Fibroblast of skin of right biceps (primary cell): ENCODE measurements around the gene KAT5.
"Not testable (repeated sequence)": the region's sequence is repeated elsewhere in the genome, so short reads cannot be mapped to it uniquely, and the experiment has no call there.

Experiments used
- DNase-seq: peaks from one replicate; pipeline ENCODE4 v3.0.0-alpha.2; 2013

KAT5 gene

DNA sequence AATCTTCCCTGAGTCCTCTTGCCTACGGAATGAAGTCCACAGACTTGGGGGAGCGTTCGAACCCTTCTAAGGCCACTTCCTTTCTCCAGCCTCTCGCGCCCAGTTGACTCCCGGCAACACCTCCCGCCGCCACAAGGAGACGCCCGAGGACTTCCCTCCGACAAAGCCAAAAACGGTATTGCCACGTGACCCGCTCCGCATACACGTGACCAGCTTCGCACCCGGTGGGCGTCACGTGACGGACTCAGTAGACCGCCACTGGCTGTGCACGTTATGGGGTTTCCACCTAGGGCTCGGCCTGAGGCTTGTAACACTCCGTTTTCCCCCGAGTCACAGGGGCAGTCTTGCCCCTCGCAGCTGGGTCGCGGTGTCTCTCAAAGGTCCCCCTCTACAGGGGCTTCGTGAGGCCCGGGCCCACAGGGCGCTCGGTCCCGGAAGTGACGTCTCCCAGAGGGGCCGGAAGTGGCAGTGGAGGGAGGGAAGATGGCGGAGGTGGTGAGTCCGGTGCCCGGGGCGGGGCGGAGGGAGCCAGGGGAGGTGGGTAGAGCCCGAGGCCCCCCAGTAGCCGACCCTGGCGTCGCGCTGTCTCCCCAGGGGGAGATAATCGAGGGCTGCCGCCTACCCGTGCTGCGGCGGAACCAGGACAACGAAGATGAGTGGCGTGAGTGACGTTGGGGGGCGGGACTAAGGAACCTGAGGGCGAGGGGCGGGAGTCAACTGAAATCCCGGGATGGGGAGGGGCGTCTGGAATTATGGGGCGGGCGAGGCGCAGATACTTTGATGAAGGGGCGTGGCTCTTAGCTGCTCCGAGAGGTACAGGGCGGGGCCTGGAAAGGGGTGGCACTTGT is at the start of gene KAT5:
Gene KAT5, plus strand, starts transcription at position 468 of the 848 bp plus-strand sequence. Its CDS starts 16 bp downstream, at position 484.
- DNase-seq: peak; percentile 99

DNA sequence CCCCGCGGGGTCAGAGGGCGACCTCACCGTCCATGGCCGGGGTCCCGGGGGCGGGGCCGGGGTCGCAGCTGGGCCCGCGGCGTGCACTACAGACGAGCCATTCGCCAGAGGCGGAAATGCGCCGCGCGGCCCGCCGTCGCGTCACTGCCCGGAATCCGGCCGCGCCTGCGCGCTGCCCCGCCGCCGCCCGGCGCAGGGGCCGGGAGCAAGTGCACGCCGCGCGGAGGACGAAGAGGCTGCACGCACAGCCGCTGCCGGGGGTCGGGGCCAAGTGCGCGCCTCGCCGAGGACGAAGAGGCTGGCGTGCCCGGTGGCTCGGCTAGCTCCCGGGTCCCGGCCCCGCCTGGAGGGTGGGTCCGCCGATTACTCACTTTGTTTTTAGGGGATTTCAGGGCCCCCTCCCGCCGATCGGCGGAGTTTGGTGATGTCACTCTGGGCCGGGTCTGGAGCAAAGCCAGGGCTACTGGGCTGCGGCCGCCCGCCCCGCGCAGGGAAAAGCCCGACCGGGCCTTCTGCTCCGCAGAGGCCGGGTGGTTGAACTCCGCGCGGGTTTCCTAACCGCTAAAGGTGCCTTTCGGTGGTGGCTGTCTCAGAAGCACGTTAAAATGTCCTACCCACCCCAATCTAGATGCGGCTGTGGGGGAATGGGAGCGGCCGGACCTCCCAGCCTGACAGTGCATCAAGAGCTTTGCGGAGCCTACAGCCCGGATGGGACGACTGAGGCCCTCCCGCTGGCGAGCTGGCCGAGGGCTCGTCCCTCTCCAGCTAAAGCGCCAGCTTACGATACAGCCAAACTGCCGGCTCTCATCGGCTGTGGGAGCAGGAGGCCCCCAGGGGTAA is 49.0 kb upstream of the KAT5 start, which contains the start of gene RELA:
Gene RELA, minus strand, starts transcription at position 118 of the 840 bp plus-strand sequence. Its CDS starts 84 bp downstream, at position 34.
- peak; percentile 96 for DNase-seq

DNA sequence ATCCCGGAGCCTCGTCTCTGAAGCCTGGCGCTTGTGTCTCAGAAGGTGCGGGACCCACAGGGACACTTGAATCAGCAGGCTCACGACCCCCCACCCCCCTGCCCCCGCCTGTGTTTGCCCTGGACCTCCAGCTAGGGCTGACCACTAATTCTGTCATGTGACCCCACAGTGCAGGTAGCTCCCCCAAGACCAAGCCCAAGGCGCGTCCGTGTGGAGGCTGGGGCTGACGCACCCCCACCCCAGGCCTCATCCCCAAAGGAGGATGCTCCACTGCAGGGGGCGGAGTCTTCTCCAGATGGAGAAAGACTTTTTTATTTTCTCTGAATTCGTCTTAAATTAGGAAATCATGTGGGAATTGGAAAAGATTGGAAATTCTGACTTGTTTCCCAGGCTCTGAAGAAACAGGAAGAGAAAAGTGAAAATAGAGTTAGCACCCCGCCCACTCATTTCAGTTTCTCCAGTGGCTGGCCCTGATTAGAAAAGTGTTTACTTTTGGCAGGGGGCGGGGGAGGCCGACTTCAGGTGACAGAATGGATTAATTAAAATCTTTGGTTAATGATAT is 48.3 kb upstream of the KAT5 start:
- DNase-seq: peak; percentile 65

DNA sequence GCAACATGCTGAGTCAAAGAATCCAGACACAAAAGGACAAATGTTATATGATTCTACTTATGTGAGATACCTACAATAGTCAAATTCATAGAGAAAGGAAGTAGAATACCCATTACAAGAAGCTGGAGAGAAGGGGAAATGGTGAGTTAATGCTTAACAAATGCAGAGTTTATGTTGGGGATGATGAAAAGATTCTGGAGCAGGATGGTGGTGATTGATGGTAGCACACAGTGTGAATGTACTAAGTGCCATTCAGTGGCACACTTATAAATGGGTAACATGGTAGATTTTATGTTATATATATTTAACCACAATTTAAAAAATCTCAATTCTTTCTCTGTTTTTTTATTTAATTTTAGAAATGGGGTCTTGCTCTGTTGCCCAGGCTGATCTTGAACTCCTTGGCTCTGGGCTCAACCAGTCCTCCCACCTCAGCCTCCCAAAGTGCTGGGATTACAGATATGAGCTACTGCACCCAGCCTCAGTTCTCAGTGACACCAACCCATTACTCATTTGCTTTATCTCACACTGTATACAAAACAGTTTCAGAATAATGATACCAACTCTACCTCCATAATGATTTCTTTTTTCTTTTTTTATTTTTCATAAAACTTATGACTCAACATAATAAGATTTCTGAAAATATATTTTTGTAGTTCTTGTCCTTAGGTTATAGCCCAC is 39.7 kb upstream of the KAT5 start:
- DNase-seq: no peak

DNA sequence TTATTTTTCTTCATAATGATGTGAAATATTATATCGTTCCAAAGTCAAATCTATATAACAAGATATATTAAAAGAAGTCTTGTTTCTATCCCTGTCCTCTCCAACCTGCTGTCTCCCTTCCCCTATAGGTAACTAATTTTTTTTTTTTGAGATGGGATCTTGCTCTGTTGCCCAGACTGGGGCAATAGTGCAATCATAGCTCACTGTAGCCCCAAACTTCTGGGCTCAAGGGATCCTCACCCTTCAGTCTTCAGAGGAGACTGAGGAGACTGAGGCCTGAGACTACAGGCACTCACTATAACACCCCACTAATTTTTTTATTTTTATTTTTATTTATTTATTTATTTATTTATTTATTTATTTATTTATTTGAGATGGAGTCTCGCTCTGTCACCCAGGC is 39.1 kb upstream of the KAT5 start:
- no peak for DNase-seq

DNA sequence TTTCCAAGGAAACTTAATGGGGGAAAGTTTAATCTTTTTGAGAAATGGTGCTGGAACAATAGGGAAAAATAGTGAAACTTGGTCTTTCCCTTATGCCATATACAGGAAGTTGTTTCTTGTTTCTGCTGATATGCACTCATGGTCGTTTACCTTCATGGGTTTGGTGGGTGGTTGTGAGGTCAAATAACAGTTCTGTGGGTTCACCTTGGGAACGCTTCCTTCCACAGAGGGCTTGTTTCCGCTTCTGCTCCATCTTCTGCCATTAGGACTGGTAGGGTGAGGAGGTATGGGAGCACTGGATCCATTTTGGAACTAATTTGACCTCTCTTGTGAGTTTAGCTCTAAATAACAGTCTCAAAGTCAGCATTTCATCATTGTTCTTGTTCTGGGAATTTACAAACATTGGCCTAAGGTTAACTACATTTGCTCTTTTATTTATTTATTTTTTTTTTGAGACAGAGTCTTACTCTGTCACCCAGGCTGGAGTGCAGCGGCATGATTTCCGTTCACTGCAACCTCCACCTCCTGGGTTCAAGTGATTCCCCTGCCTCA is 31.8 kb upstream of the KAT5 start:
- DNase-seq: no peak

DNA sequence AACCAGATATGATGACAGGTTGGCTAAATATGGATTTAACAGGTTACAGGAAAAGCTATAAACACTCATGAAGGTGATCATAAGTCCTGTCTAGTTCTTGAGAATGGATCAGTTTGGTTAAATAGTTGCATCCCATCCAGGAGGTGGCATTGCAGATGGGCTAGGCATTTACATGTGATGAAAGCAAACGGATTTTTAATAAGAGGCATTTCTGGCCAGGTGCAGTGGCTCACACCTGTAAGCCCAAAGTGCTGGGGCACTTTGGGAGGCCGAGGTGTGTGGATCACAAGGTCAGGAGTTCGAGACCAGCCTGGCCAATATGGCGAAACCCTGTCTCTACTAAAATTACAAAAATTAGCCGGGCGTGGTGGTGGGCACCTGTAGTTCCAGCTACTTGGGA is 28.6 kb upstream of the KAT5 start:
- not testable (repeated sequence) for DNase-seq

DNA sequence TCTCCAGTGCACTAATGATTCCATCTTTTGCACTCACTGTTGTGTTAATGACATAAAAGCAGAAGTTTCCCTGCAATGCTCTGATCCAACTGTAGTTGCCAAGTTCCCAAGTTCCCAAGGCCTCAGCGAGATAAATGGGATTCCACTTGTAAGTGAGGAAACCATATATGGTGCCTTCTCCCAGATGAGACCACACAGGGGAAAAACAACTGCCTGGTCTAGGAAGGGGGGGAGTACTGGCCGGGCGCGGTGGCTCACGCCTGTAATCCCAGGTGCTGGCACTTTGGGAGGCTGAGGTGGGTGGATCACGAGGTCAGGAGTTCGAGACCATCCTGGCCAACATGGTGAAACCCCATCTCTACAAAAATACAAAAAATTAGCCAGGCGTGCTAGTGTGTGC is 26.1 kb upstream of the KAT5 start:
- DNase-seq: no peak

DNA sequence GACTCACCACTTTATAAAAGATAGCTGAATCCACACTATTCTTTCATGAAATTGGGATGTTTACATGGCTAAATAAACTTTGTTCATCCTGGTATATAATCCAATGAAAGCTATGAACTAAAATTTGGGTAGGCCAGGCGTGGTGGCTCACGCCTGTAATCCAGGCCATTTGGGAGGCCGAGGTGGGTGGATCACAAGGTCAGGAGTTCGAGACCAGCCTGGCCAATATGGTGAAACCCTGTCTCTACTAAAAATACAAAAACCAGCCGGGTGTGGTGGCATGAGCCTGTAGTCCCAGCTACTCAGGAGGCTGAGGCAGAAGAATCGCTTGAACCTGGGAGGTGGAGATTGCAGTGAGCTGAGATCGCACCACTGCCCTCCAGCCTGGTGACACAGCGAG is 20.2 kb upstream of the KAT5 start:
- DNase-seq: not testable (repeated sequence)

DNA sequence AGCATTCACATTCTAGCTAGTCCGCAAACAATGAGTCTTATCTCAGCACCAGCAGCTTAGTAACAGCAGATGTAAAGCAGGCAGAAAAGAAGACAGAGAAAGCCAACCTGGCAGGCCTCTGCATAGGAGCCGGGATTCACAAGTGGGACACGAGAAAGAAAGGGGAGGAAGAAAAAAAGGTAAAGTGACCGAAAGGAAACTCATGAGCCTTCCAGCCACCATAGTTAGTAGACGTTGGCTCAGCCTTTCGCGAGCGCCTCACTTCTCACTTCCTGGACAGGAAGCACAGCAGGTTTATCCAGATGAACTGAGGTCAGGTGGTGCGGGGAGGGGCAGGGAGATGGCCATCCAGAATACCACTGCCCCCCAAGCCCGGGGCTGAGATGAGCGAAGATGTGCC is 19.7 kb upstream of the KAT5 start:
- DNase-seq: no peak

DNA sequence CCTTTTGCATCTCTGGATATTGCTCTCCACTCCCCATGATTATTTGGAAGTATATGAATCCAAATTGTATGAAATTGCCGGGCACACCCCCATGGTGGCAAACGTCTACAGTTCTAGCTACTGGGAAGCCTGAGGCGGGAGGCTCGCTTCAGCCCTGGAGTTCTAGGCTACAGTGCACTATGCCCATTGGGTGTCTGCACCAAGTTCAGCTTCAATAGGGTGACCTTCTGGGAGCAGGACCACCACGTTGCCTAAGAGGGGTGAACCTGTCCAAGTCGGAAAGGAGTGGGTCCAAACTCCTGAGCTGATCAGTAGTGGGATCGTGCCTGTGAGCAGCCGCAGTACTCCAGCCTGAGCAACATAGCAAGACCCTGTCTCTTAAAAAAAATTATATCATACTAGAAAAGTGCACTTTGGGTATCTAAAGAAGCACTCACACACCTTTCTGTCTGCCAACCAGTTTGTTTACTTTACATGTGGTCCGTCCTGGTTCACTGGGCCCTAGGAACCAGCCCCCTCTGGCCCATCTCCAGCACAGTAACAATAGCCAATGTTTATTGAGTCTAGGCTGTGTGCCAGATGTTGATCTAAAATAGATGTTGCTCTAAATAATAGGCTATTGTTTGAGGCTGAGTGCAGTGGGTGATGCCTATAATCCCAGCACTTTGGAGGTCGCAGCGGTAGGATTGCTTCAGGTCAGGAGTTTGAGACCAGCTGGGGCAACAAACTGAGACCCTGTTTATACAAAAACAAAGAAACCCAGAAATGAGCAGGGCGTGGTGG is 16.4 kb upstream of the KAT5 start:
- no peak for DNase-seq

DNA sequence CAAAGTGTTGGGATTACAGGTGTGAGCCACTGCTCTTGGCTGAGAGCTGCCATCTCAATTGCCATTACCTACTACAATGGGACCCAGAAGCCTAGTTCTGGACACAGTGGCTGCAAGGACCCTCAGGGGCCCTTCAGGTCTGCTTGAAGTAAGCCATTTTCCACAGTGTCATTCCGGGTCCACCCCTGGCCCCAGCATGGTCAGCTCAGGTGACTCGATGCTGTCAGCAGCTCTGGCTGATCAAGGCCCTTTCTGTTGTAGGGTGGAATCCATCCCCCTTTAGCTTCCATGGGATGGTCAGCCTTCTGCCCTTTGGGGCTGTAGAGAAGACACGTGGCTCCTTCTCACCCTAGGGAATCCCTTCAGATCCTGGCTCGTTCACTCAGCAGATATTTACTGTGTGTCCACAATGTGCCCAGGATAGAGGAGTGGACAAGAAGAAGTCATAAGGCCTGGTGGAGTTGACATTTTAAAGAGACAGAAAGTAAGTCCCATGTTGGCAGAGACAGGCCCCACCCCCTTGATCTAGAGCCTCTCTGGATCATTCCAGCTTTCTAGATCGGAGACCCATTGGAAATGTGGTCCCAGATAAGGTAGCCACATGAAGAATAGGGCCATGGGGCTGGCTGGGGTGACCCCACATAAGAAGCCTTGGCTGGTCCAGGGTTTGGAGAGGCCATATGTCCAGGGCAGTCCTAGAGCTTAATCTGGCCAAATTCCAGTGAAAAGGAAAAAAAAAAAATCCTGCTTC is 15.1 kb upstream of the KAT5 start:
- DNase-seq: no peak

DNA sequence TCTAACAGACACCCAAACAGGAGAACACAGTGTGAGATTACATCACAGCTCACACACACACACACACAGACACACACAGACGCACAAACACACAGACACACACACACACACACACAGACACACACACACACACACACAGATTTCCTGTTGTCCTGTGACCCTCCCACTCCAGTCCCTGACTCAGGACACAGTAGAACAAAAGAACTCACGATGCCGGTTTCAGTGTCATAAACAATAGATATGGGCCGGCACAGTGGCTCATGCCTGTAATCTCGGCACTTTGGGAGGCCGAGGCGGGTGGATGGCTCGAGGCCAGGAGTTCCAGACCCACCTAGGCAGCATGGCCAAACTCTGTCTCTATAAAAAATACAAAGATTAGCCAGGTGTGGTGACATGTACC is 13.8 kb upstream of the KAT5 start:
- DNase-seq: no peak

DNA sequence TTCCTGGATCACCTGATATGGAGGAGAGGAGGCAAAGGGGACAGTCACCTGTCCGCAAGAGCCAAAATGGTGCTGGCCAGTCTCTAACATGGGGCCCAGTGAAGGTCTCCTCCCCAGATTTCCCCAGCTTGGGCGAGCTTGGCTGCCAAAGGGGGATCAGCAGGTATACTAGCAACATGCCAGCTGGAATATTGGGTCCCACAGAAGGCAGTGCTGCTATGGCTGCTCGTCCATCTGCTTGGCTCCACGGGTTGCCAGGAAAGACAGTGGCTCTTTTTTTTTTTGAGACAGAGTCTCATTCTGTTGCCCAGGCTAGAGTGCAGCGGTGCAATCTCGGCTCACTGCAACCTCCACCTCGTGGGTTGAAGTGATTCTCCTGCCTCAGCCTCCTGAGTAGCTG is 12.7 kb upstream of the KAT5 start:
- DNase-seq: no peak

DNA sequence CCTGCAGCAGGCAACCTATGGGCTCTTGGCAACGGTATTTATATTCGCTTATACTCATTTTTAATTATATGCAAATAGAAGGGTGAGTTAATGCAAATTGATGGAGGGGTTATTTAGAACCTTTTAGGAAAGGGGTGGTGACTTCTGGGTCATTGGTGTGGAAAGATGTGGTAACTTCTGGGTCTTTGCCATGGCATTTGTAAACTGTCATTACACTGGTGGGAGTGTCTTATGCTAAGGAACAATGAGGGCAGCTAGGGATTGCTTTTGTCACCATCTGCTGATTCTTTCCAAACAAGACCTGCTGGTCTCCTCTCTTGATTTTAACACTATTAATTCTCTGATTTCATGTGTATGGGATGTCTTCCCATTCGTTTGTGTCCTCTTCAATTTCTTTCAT is 11.7 kb upstream of the KAT5 start:
- no peak for DNase-seq

DNA sequence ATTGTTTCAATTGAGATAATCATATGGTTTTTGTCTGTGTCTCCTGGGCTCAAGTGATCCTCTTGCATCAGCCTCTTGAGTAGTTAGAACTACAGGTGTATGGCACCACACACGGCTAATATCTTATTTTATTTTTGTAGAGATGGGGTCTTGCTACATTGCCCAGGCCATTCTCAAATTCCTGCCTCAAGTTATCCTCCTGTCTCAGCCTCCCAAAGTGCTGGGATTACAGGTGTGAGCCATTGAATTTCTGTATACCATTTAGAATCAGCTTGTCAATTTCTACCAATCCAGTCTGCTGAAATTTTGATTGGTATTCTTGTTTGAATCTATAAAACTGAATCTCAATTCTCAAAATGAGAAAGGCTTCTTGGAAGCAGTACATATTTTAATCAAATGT is 10.4 kb upstream of the KAT5 start:
- DNase-seq: no peak

DNA sequence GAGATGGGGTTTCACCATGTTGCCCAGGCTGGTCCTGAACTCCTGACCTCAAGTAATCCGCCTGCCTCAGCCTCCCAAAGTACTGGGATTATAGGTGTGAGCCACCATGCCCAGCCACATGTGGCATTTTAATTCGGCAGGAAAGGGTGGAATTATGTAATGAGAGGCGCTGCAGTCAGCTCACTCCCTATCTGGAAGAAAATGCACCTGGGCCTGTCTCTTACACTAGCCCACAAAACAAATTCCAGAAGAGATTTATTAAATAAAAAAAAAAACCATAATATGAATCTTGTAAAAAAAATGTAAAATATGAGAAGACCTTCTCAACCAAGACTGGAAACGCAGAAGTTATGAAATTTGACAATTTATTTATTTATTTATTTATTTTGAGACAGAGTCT is 8.2 kb upstream of the KAT5 start:
- no peak for DNase-seq

DNA sequence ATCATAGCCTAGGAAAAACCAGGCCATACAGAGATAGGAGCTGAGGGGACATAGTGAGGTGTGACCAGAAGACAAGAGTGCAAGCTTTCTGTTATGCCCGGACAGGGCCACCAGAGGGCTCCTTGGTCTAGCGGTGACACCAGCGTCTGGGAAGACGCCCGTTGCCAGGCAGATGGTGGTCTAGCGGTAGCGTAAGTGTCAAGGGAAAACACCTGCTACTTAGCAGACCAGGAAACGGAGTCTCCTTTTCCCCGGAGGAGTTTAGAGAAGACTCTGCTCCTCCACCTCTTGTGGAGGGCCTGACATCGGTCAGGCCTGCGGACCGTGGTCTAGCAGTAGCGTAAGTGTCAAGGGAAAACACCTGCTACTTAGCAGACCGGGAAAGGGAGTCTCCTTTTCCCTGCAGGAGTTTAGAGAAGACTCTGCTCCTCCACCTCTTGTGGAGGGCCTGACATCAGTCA is 5.7 kb upstream of the KAT5 start:
- DNase-seq: peak; percentile 37

DNA sequence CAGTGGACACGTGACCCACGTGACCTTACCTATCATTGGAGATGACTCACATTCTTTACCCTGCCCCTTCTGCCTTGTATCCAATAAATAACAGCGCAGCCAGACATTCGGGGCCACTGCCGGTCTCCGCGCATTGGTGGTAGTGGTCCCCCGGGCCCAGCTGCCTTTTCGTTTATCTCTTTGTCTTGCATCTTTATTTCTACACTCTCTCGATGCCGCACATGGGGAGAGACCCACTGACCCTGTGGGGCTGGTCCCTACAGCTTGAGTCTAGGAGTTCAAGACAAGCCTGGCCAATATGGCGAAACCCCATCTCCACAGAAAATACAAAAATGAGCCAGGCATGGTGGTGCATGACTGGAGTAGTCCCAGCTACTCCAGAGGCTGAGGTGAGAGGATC is 5.0 kb upstream of the KAT5 start:
- DNase-seq: not testable (repeated sequence)

DNA sequence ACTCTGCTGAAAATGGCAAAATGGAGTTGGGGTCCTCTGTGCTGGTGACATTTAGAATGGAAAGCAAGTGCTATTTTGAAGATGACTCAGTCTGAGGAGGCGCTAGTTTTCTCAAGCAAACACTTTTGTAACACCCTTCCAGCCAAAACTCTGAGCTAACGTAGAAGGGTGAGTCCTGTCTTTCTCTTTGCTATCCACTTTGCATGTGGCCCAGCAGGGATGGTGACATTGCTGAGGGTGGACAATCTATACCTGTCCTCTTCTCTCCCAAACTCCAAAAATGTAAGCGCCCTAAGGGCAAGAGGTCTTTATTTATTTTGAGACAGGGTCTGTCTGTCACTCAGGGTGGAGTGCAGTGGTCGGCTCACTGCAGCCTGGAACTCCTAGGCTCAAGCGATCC is 3.6 kb upstream of the KAT5 start:
- DNase-seq: no peak

DNA sequence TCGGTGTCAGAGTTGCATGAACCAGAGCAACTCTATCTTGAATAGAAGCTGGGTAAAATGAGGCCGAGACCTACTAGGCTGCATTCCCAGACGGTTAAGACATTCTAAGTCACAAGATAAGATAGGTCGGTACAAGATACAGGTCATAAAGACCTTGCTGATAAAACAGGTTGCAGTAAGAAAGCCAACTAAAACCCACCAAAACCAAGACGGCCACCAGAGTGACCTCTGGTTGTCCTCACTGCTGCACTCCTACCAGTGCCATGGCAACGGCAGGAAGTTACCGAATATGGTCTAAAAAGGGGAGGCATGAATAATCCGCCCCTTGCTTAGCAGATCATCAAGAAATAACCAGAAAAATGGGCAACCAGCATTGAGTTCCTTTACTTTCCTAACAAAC is 2.4 kb upstream of the KAT5 start:
- DNase-seq: no peak
